ENCODE measurements around the gene CPZ.

The CPZ gene

DNA sequence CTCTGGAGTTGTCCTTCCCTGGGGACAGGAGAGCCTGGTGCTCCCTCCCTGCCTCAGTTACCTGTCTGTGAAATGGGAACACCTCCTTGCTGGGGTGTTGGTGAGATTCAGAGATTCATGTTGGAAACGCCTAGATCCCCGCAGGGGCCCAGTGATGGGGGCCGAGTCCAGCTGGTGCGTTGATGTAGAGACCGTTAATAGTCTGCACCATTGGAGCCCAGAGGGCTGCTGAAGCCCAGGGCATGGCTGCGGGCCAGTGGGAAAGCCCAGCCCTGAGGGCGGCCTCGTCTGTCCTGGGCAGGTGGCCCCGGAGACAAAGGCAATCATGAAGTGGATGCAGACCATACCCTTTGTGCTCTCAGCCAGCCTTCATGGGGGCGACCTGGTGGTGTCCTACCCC lies 14.4 kb downstream of the CPZ start:
- Histone ChIP-seq H3K4me1 (no peaks in the 10 kb centered on the region), H3K36me3 (no peaks in the 10 kb centered on the region)
- TF ChIP-seq, protein P1, sequence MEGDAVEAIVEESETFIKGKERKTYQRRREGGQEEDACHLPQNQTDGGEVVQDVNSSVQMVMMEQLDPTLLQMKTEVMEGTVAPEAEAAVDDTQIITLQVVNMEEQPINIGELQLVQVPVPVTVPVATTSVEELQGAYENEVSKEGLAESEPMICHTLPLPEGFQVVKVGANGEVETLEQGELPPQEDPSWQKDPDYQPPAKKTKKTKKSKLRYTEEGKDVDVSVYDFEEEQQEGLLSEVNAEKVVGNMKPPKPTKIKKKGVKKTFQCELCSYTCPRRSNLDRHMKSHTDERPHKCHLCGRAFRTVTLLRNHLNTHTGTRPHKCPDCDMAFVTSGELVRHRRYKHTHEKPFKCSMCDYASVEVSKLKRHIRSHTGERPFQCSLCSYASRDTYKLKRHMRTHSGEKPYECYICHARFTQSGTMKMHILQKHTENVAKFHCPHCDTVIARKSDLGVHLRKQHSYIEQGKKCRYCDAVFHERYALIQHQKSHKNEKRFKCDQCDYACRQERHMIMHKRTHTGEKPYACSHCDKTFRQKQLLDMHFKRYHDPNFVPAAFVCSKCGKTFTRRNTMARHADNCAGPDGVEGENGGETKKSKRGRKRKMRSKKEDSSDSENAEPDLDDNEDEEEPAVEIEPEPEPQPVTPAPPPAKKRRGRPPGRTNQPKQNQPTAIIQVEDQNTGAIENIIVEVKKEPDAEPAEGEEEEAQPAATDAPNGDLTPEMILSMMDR (IDR thresholded peaks at IDR 0.05; ENCODE audit: low read depth, low read length) = no peak

DNA sequence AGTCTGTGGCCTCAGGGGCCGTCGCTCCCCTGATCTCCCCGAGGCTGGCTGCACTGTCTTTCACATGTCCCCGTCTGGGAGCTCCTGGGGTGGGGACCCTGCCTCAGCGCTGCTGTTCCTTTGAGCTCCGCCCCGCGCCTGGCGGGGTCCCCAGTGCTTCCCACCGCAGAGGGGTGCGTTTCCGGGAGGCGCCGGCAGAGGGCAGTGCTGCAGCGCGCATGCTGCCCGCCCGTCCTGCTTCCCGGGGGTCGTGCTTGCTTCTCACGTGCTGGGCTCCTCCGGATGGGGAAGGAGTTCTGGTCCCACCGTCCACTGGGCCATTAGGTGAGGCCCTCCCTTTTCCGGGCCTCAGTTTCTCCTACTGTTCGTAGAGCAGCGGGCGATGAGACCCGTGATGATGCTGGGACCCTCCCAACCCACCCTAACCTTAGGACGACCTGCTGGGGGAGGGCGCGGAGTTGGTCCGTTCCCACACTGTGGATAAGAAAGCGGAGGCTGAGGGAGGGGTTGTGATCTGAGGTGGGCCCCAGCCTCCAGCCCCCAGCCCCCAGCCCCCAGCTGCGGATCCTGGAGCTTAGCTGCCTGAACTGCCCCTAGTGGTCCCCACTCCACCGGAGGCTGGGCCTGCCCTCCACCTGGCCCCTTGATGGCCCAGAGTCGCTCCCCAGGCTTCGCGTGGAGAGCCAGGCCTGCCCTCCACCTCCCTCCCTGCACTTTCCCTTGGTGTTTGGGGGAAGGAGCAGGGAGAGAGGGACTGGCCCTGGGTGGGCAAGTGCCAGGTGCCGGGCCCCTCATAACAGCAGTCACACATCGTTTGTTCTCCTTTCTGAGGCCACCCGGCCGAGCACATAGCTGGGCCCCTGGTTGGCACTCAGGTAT lies 15.3 kb downstream of the CPZ start:
- H3K36me3 ChIP-seq = no peaks in the 10 kb centered on the region

More for the DNA sequence above, 14.4 kb downstream of the CPZ start:
- Histone ChIP-seq H3K9me3 (no peaks in the 10 kb centered on the region), H3K27me3 (peaks cover 19% of the 10 kb centered on the region), H3K4me3 (ENCODE audit: low read depth, low read length) (no peak overlapping the region)
- DNase-seq = no peak

DNA sequence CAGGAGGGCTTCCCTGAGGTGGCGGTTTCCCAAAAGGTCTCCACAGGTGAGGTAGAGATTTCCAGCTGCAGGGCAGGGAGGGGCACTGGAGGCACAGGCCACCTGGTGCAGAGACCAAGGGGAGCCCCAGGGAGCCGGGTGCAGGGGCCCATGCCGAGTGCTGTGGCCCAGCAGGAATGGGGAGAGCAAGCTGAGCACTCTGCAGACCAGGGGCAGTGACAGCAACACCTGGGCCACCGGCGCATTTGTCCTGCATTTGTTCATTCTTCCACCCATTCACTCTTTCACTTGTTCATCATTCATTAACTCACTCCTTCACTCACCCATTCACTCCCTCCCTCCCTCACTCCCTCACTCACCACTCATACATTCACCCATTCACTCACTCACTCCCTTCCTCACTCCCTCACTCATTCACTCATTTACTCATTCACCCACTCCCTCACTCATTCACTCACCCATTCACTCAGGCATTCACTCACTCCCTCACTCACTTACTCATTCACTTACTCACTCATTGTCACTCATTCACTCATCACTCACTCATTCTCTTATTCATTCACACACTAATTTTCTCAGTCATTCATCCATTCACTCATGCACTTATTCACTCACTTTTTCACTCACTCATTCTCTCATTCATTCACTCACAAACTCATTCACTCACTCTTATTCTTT lies 16.3 kb downstream of the CPZ start:
- H3K9me3 ChIP-seq = no peaks in the 10 kb centered on the region
- TF ChIP-seq, protein P1 (IDR thresholded peaks at IDR 0.05; ENCODE audit: low read depth, low read length) = no peak
- no peaks in the 10 kb centered on the region for H3K36me3 ChIP-seq
- no peak overlapping the region for H3K4me3 ChIP-seq (ENCODE audit: low read depth, low read length)
- no peaks in the 10 kb centered on the region for H3K4me1 ChIP-seq
- H3K27me3 ChIP-seq = peaks cover 19% of the 10 kb centered on the region
- no peak for DNase-seq

More for the DNA sequence above, 15.3 kb downstream of the CPZ start:
- peak; percentile 81 for DNase-seq
- TF ChIP-seq, protein P1 (IDR thresholded peaks at IDR 0.05; ENCODE audit: low read depth, low read length) = peak; percentile 84
- no peaks in the 10 kb centered on the region for H3K4me1 ChIP-seq
- peaks cover 19% of the 10 kb centered on the region for H3K27me3 ChIP-seq
- H3K9me3 ChIP-seq = no peaks in the 10 kb centered on the region
- H3K4me3 ChIP-seq (ENCODE audit: low read depth, low read length) = 0 out of 2 replicates have a peak overlapping the region, but pooled peaks have one; percentile 10

GRCh38 chr4:8609406-8609805 lies 16.8 kb downstream of the CPZ start:
- Histone ChIP-seq H3K4me3 (ENCODE audit: low read depth, low read length) (no peak overlapping the region), H3K36me3 (no peaks in the 10 kb centered on the region), H3K27me3 (peaks cover 19% of the 10 kb centered on the region), H3K4me1 (no peaks in the 10 kb centered on the region), H3K9me3 (no peaks in the 10 kb centered on the region)
- TF ChIP-seq, protein P1 (IDR thresholded peaks at IDR 0.05; ENCODE audit: low read depth, low read length) = no peak
- DNase-seq = no peak

DNA sequence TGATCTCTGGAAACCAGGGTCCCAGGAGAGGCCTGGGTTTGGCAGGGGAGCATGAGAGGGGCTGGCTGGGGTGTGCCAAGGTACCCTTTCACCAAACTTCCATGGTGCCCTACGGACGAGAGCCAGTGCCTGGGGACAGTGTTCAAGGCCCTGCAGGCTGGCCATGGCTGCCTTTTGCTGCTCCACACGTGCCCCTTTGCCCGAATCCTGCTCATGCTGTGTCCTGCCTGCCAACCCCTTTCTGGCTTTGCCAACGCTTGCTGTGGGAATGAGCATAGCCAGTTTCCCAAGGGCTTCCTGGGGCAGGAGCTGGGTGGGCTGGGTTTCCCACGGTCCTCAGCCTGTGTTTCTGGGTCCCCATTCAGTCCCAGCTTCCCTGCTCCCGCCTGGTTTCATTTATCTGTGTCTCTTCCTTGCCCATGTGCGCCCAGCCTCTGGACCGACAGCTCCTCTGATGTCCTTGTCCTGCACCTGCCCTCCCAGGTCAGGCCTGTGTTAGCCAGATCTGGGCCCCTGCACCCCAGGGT lies 17.3 kb downstream of the CPZ start:
- TF ChIP-seq, protein P1 (IDR thresholded peaks at IDR 0.05; ENCODE audit: low read depth, low read length) = no peak
- H3K27me3 ChIP-seq = peaks cover 19% of the 10 kb centered on the region
- no peak overlapping the region for H3K4me3 ChIP-seq (ENCODE audit: low read depth, low read length)

More for the DNA sequence above, 17.3 kb downstream of the CPZ start:
- Histone ChIP-seq H3K4me1 (no peaks in the 10 kb centered on the region), H3K36me3 (no peaks in the 10 kb centered on the region), H3K9me3 (no peaks in the 10 kb centered on the region)
- peak; percentile 34 for DNase-seq

Data from BE2C (cell line).